GM20000 (cell line): ENCODE data around the gene DAB2IP.

Source experiments
- DNase-seq: peaks from one replicate; pipeline ENCODE4 v3.0.0; 2012; ENCODE audit warnings: low spot score
- TF ChIP-seq, protein P1 (sequence below): IDR thresholded peaks from 2 replicates; pipeline ENCODE4 v1.5.1; 2012; ENCODE audit warnings: mild to moderate bottlenecking, control low read depth; ENCODE audit errors: extremely low read depth, missing control alignments

Gene DAB2IP

DNA sequence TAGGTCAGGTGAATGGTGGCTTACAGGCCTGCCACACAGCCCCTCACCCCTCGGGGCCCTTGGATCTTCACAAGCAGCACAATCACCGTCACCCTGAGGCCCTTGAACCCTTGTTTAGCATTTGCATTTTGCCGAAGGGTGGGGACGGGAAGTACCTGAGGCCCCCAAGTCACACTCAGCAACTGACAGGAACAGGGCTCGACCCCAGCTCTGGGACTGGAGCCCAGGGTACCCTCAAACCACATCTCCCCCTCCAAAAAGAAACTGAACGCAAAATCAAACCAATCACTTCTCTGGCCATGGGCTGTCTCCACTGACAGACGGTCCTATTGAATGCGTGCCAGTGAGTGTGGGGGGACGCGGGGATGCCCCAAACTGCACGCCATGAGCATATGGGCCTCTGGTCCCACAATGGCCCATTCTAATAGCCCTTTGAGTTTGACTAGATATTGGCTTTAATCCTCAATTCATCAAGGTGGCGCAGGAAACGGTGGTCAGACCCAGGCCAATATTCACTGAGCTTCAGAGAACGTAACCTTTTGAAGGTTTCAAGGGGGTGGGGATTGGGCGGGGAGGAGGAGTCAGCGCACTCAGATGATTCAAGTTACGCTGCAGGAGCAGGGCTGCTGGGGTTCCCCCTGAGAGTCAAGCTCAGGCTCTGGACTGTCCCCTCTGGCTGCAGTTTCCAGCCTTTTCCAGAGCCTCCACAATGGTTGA, 176.0 kb downstream of the DAB2IP start:
- no peak for DNase-seq
- TF ChIP-seq, protein P1, sequence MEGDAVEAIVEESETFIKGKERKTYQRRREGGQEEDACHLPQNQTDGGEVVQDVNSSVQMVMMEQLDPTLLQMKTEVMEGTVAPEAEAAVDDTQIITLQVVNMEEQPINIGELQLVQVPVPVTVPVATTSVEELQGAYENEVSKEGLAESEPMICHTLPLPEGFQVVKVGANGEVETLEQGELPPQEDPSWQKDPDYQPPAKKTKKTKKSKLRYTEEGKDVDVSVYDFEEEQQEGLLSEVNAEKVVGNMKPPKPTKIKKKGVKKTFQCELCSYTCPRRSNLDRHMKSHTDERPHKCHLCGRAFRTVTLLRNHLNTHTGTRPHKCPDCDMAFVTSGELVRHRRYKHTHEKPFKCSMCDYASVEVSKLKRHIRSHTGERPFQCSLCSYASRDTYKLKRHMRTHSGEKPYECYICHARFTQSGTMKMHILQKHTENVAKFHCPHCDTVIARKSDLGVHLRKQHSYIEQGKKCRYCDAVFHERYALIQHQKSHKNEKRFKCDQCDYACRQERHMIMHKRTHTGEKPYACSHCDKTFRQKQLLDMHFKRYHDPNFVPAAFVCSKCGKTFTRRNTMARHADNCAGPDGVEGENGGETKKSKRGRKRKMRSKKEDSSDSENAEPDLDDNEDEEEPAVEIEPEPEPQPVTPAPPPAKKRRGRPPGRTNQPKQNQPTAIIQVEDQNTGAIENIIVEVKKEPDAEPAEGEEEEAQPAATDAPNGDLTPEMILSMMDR, result no peak

DNA sequence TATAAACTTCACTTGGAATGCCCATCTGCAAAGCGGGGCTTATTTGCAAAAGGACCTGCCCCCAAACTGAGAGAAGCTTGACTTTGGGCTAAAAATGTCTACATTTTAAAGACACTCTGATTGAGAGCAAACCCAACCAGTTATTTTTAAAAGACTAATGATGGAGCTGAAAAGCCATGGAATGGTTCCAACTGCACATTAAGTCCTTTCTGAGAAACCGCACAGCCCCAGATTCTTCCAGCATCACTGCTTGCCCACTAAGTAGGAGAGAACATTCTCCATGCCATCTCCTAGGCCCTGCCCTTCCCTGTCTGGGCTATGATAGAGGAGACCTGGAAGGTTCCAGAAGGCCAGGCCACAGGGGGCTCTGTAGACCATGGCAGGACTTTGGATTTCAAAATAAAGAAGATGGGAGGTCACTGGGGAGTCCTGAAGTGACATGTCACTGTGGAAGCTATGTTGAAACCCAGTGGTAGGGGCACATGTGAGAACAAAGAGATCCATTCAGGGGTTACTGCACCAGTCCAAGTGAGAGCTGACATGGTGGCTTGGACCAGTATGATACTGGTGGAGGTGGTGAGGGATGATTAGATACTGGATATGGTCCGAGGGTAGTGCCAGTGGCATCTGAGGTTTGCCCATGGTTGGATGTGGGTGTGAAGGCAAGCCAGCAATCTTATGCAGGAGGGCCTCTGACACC, 179.2 kb downstream of the DAB2IP start:
- DNase-seq, result no peak
- TF ChIP-seq, protein P1, result no peak

DNA sequence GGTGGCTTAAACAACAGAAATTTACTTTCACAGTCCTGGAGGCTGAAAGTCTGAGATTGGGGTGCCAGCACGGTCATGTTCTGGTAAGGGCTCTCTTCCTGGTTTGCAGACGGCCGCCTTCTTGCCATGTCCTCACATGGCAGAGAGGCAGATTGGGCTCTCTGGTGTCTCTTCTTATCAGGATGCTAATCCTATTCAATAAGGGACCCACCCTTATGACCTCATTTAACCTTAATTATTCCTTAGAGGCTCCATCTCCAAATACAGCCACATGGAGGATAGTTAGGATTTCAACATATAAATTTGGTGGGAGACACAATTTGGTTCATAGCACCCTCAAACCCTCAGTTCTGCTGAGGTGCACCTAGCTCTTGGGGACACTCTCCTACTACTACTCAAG, 180.4 kb downstream of the DAB2IP start:
- DNase-seq, result no peak

DNA sequence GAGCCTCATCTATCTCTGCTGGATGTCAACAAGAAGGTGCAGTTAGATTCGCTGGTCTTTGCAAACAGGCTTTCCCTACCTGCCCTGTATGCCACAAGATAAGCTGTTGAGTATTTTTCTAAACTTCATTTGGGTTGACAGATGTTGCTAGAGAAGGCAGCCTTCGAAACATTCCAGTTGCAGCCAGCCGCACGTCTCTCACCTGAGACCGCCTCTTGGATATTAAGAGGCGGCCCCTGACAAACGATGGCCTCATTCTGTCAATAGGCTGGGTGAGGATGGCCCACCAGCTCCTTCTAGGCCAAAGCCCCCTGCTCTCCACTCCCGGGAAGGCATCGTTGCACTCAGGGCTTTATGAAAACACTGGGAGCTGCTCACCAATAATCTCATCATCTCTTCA, 181.6 kb downstream of the DAB2IP start:
- TF ChIP-seq, protein P1, result no peak
- DNase-seq, result no peak

More for the DNA sequence above, 180.4 kb downstream of the DAB2IP start:
- TF ChIP-seq, protein P1, result no peak
